Skeletal muscle tissue (tissue), 4 donors: ENCODE data around the gene C7orf57. TPM values are rescaled to one million over a fixed set of nuclear protein-coding genes. Genes with fewer than 3 reads are reported as not detected.

Experiments used
- H3K27ac ChIP-seq: one replicate; pipeline ENCODE4 v1.7.0; 2013; ENCODE audit warnings: mild to moderate bottlenecking, low read depth, low read length, inconsistent platforms
- H3K27me3 ChIP-seq, 3 donors: one replicate each; pipeline ENCODE4 v1.7.0; 2013; ENCODE audit warnings: low read length in 3 of 3; ENCODE audit not compliant: control insufficient read depth in 3 of 3, insufficient read depth in 3 of 3
- H3K36me3 ChIP-seq, 3 donors: one replicate each; pipeline ENCODE4 v1.7.0; 2013; ENCODE audit warnings: low read length in 3 of 3; ENCODE audit not compliant: control insufficient read depth in 3 of 3, insufficient read depth in 3 of 3
- H3K4me1 ChIP-seq, 3 donors: one replicate each; pipeline ENCODE4 v1.7.0; 2013; ENCODE audit warnings: low read length in 3 of 3, mild to moderate bottlenecking in 3 of 3; ENCODE audit not compliant: control insufficient read depth in 3 of 3, insufficient read depth in 3 of 3
- H3K4me3 ChIP-seq, 3 donors: one replicate each; pipeline ENCODE4 v1.7.0; 2013; ENCODE audit warnings: low read length in 3 of 3
- H3K9ac ChIP-seq, 3 donors: one replicate each; pipeline ENCODE4 v1.7.0; 2013; ENCODE audit warnings: low read length in 3 of 3, mild to moderate bottlenecking in 3 of 3, moderate library complexity in 2 of 3, low read depth in 1 of 3
- H3K9me3 ChIP-seq, 3 donors: one replicate each; pipeline ENCODE4 v1.7.0; 2013; ENCODE audit warnings: low read length in 3 of 3; ENCODE audit not compliant: control insufficient read depth in 3 of 3
- total RNA-seq: library from RNA; depleted of rRNA; stranded (reverse); fragments of >200 nt; gene quantifications from one replicate; pipeline ENCODE4 v1.2.3, GENCODE V29; 2014
- donor health status: Osteomylitis.

The C7orf57 gene
- total RNA-seq, 1 donor from 2014 or later = not detected

GRCh38 chr7:48102530-48102929 lies 67.2 kb downstream of the C7orf57 start:
- Histone ChIP-seq H3K4me1 (no peaks in the 10 kb centered on the region), H3K9ac (no peak overlapping the region), H3K9me3 (no peaks in the 10 kb centered on the region), H3K4me3 (no peak overlapping the region), H3K36me3 (peaks cover 30 to 46% (median 37%) of the 10 kb centered on the region in 3 donors), H3K27ac (no peak overlapping the region), H3K27me3 (no peaks in the 10 kb centered on the region)

- no peaks in the 10 kb centered on the region for H3K27me3 ChIP-seq
- H3K4me3 ChIP-seq = no peak overlapping the region
- H3K36me3 ChIP-seq = peaks cover 44 to 57% (median 49%) of the 10 kb centered on the region in 3 donors
- no peak overlapping the region for H3K27ac ChIP-seq
- H3K9me3 ChIP-seq = no peaks in the 10 kb centered on the region
- H3K9ac ChIP-seq = no peak overlapping the region
- no peaks in the 10 kb centered on the region for H3K4me1 ChIP-seq
Observed at GRCh38 chr7:48105045-48105444, 69.7 kb downstream of the C7orf57 start.

- no peak overlapping the region for H3K27ac ChIP-seq
- H3K9me3 ChIP-seq = no peaks in the 10 kb centered on the region
- H3K4me1 ChIP-seq = no peaks in the 10 kb centered on the region
- no peak overlapping the region for H3K4me3 ChIP-seq
- no peaks in the 10 kb centered on the region for H3K27me3 ChIP-seq
- H3K36me3 ChIP-seq = peaks cover 37 to 50% (median 49%) of the 10 kb centered on the region in 3 donors
- H3K9ac ChIP-seq = no peak overlapping the region
Observed at GRCh38 chr7:48106906-48107659, 71.7 kb downstream of the C7orf57 start.

DNA sequence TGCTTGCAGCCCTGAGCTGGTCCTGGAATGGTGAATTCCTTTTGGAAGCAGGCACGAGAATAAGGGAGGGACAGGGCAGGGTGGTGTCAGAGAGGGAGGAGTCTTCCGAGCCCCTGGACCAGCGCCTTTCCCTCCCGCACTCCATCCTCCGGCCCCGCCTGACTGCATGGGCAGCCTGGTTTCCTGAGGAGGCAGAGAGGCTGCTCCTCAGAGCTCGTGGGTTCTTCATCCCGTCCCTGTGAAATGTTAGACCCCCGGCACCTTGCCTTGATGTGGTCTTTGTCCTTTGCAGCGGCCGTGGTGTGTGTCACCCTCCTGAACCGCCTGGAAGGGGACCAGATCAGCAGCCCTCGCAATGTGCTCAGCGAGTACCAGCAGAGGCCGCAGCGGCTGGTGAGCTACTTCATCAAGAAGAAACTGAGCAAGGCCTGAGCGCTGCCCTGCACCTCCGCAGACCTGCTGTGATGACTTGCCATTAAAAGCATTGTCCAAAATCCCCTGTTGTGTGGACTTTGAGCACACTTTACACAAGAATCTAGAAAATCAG lies 72.7 kb downstream of the C7orf57 start:
- Histone ChIP-seq H3K9me3 (no peaks in the 10 kb centered on the region), H3K4me3 (no peak overlapping the region), H3K9ac (no peak overlapping the region), H3K27ac (no peak overlapping the region), H3K36me3 (peaks cover 32 to 45% (median 42%) of the 10 kb centered on the region in 3 donors), H3K27me3 (no peaks in the 10 kb centered on the region), H3K4me1 (no peaks in the 10 kb centered on the region)

- H3K9ac ChIP-seq = no peak overlapping the region
- no peaks in the 10 kb centered on the region for H3K27me3 ChIP-seq
- no peak overlapping the region for H3K4me3 ChIP-seq
- H3K4me1 ChIP-seq = no peaks in the 10 kb centered on the region
- H3K9me3 ChIP-seq = no peaks in the 10 kb centered on the region
- peaks cover 26 to 35% (median 34%) of the 10 kb centered on the region in 3 donors for H3K36me3 ChIP-seq
- no peak overlapping the region for H3K27ac ChIP-seq
Observed at GRCh38 chr7:48108959-48109847, 73.9 kb downstream of the C7orf57 start.

DNA sequence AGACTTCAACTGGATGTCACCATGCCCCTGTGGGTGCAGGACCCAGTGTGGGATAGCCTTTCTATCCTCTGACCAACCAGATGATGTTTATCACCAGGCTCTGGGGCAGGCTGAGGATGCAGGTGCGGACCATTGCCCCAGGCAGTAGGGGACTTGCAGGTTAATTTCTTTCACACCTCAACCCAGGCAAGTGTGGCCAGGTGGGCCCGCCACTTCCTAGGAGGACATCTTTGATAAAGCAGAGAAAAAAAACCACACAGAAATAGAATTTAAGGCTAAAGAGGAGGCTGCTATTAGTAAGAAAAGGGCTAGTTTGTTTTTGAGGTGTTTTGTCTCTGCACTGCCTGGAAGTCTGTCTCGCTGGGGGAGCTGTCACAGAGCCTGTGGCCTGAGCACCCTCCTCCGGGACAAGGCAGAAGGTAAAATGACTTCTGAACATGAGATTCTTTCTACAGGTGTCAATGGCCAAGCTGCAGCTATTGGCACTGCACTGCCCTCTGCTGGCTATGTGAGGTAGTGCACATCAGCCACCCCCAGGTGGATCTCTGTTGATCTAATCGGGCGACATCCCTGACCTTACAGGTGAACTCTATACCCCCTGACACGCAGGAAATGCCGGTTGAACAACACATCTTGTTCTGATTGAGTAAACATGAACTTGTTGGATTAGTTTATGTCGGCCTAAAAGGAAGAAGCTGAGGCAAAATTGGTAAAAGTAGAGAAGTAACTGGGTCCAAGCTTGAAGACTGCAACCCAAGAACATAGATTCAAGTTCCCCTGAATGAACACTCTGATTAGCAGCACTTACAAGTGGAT lies 74.7 kb downstream of the C7orf57 start:
- H3K27me3 ChIP-seq = no peaks in the 10 kb centered on the region
- H3K27ac ChIP-seq = no peak overlapping the region

DNA sequence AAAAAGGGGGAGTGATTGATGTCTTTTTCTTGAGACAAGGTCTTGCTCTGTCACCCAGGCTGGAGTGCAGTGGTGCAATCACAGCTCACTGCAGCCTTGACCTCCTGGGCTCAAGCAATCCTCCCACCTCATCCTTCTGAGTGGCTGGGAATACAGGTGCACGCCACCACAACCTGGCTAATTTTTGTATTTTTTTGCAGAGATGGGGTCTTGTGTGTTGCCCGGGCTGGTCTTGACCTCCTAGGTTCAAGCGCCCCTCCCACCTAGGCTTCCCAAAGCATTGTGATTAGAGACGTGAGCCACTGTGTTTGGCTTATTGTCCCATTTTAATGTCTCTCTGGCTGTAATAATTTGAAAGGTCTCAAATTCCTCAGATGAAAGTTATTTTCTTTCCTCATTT lies 75.5 kb downstream of the C7orf57 start:
- Histone ChIP-seq H3K4me1 (no peaks in the 10 kb centered on the region), H3K9me3 (no peaks in the 10 kb centered on the region), H3K36me3 (peaks cover 23 to 26% (median 24%) of the 10 kb centered on the region in 3 donors), H3K9ac (no peak overlapping the region), H3K27ac (no peak overlapping the region), H3K27me3 (no peaks in the 10 kb centered on the region), H3K4me3 (no peak overlapping the region)

More for the DNA sequence above, 74.7 kb downstream of the C7orf57 start:
- no peak overlapping the region for H3K4me3 ChIP-seq
- H3K4me1 ChIP-seq = no peaks in the 10 kb centered on the region
- no peak overlapping the region for H3K9ac ChIP-seq
- peaks cover 23 to 28% (median 27%) of the 10 kb centered on the region in 3 donors for H3K36me3 ChIP-seq
- H3K9me3 ChIP-seq = no peaks in the 10 kb centered on the region

Other genes starting within 250 kb of the C7orf57 start
- 0.52 TPM for gene PKD1L1, start 87.1 kb upstream of the C7orf57 start, total RNA-seq
- 10.4 TPM for gene HUS1, start 55.9 kb upstream of the C7orf57 start, total RNA-seq
- not detected for gene SUN3, start 6.4 kb upstream of the C7orf57 start, total RNA-seq
- 1.0 TPM for gene UPP1, start 53.7 kb downstream of the C7orf57 start, total RNA-seq
- 0.52 TPM for gene ABCA13, start 135.9 kb downstream of the C7orf57 start, total RNA-seq